KOPT-K1 (cell line): ENCODE data around the gene SLC25A26.

ENCODE experiments used
- H3K27ac ChIP-seq: fragments of 200-600 bp; sonication (generic); 2 replicates; pipeline ENCODE4 v1.5.1; 2016; ENCODE audit warnings: antibody characterized with exemption, mild to moderate bottlenecking, low read depth, low read length; ENCODE audit not compliant: poor library complexity, severe bottlenecking
- H3K36me3 ChIP-seq: fragments of 200-600 bp; sonication (generic); 2 replicates; pipeline ENCODE4 v1.5.1; 2017; ENCODE audit warnings: antibody characterized with exemption, mild to moderate bottlenecking, low read length, moderate library complexity; ENCODE audit not compliant: insufficient read depth
- H3K9me3 ChIP-seq: fragments of 200-600 bp; sonication (generic); 2 replicates; pipeline ENCODE4 v1.5.1; 2017; ENCODE audit warnings: antibody characterized with exemption, low read length, mild to moderate bottlenecking; ENCODE audit not compliant: insufficient read depth, poor library complexity, severe bottlenecking

Gene SLC25A26

DNA sequence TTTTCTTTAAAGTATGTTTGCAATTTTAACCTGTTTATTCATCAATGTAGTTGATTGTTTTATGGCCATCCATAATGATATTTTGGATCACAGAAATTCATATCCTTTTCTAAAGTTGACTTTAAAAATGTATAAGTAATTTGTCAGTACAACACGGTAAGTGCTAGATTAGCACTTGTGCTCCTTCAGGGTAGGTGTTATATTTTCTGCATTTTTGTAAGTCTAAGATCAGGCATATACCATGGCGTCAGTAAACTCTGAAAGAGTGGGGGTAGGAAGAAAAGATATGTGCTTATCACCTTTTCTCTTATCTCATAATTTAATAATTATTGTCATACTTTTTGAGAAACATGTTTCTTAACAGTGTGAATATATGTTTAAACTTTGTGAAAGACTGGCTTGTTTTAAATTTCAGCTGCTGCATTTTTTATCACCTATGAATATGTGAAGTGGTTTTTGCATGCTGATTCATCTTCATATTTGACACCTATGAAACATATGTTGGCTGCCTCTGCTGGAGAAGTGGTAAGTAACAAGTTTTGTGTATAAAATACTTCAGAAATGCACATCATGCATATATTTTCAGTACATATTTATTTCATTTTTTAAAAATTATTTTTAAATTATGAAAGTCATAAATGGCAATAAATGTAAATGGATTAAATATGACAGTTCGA, 22.1 kb downstream of the SLC25A26 start:
- Histone ChIP-seq H3K36me3 (peaks cover 36% of the 10 kb centered on the region; the same call in 1 of the 2 replicates), H3K27ac (no peak overlapping the region), H3K9me3 (peaks cover 21% of the 10 kb centered on the region)

DNA sequence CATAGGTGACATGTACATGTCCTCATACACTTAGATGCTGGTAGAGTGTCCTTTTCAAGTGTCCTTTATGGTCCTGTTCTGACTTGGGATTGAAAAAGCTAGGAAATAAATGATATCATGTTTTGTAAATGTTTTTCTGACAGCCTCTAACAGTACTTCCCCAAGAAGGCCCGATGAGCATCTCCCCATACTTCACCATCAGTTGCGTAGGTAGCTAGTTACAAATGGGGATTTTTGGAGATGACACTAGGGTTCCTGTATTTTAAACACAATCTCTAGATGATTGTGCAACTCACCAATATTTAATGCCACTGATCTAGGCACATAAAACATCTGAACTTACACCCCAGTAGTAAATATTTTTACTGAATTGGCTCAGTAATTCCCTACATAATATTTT, 27.8 kb downstream of the SLC25A26 start:
- H3K36me3 ChIP-seq = peaks cover 26% of the 10 kb centered on the region; the same call in 1 of the 2 replicates
- no peaks in the 10 kb centered on the region for H3K9me3 ChIP-seq
- no peak overlapping the region for H3K27ac ChIP-seq

DNA sequence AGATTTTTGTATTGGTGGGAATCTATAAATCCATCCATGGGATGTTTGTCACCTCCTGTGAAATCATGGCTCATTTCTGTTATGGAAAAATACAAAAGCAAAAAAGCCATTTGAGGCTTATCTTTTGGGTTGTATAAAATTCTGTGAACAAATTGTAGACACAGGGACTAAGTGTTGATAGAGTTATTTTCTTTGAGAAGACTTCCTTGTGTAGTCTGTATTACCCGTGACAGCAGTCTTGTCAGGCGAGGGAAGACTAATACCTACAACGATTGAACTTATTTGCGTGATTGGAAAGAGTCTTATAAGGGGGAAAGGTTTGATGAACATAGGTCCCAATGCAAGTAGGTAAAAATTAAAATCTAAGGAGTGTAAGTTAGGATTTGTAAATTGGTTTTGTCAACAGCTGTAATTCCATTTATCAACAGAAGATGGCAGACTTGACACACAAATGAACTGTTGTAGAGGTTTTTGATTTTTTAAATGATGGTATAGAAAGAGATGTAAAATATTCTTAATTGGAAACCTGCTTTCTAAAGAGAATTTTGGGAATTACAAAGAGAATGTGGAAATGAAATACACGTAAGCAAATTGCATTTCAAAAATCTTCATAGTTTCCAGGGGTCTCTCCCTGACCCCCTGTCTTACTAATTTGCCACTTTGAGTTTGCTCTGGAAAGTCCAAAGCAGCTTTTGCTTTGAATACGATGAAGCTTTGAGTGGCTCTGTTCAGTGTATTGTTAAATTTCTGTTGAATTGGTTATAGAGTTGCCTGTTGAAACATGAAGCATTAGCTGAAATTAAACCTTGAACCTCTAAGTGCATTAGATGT, 33.2 kb downstream of the SLC25A26 start:
- Histone ChIP-seq H3K27ac (no peak overlapping the region), H3K9me3 (no peaks in the 10 kb centered on the region), H3K36me3 (peaks cover 5% of the 10 kb centered on the region; the same call in 1 of the 2 replicates)

DNA sequence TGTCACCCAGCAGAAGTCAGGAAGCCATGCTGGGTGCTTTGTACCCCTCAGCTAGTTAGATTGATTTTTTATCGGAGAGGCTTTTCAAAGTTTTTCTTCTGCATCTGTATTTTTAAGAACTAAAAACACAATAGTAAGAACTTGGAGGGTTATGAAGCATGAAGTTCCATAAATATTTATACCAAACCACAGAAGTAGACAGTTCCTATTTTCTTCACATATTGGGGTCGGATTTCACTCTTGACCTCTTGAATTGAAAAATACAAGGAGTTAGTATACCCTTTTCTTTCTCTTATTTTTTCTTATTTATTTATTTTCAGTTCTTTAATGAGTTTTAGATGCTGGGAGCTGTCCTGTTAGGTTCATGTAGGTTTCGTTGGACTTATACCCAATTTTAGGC, 35.1 kb downstream of the SLC25A26 start:
- H3K9me3 ChIP-seq = no peaks in the 10 kb centered on the region

DNA sequence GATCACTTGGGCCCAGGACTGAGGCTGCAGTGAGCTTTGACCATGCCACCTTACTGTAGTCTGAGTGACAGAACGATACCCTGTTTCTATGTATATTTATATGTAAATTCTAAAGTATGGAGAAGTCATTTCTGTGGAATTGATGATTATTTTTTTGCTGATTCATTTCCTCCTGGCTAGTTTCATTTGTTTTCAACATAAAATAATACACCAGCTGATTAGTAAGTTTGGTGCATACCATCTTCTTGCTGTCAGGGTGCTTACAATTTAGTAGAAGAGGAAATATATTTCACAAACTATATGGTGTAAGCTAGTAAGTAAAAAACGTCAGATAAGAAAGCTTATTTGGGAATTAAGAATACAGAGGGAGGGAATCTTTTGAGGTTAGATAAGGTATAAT, 36.0 kb downstream of the SLC25A26 start:
- no peaks in the 10 kb centered on the region for H3K36me3 ChIP-seq
- no peaks in the 10 kb centered on the region for H3K9me3 ChIP-seq
- H3K27ac ChIP-seq = no peak overlapping the region

More for the DNA sequence above, 35.1 kb downstream of the SLC25A26 start:
- Histone ChIP-seq H3K36me3 (no peaks in the 10 kb centered on the region), H3K27ac (no peak overlapping the region)

DNA sequence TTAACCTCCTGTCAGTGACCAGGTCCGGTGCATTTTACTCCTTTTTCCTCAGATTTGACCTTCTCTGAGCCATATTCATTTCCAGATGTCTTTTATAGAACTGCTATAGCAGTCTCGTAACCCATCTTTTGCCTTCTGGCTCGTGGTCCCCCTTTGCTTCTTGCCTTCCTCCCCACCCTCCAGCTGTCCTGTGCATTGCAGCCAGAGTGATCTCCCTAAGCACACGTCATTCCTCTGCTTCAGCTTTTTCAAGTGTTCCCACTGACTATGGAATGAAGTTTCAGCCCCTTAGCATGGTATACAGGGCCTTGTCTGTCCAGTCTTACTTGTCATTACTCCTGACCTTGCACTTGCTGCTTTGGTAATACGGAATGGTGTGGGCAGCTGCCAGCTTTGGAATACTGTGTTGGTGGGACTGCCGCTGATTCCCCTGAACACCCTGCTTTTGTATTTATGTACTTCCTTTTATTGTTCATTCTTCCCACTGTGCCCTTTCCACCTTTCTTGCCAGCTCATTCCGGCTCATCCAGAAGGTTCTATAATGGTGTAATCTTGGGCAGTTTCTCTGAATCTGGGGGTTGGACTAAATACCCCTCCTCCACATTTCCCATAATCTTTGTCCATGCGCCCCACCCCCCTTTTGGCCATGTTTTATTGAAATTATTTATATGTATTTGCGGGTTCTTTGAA, 38.9 kb downstream of the SLC25A26 start:
- no peaks in the 10 kb centered on the region for H3K9me3 ChIP-seq

DNA sequence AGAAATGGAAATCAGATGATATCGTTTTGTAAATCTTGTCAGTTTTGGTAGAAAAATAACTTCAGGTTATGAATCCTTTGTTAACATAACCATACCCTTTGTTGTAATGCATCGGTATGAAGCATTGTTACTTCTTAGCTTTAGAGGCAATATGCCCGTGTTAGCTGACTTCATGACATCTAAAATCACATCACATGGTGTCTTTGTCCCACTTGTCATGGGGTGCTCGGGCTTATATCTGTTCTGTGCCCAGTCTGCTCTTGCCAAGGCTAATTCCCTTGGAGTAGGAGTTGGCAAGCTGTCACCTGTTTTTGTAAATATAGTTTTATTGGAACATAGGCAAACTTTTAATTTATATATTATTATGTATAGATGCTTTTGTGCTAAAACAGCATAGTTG, 39.6 kb downstream of the SLC25A26 start:
- no peak overlapping the region for H3K27ac ChIP-seq
- H3K9me3 ChIP-seq = no peaks in the 10 kb centered on the region
- peaks cover 4% of the 10 kb centered on the region; the same call in 1 of the 2 replicates for H3K36me3 ChIP-seq

More for the DNA sequence above, 38.9 kb downstream of the SLC25A26 start:
- no peak overlapping the region for H3K27ac ChIP-seq
- peaks cover 4% of the 10 kb centered on the region; the same call in 1 of the 2 replicates for H3K36me3 ChIP-seq

DNA sequence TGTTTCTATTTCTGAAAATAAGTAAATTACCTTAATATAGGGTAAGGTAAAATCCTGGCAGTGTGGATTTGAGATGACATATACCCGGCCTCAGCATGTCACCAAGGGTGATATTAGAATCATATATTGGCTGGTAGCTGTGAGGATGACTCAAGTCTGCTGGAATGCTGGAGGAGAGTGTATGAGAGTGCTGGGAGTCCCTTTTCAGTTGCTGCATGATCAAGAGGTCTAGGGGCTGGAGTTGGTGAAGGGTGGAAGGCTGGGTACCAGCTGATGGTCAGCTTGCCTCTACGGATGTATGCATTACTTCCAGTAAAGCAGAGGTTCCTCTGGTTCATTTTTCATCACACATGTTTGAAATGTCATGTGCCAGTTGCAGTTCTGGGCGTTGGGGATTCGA, 40.6 kb downstream of the SLC25A26 start:
- Histone ChIP-seq H3K27ac (no peak overlapping the region), H3K9me3 (no peaks in the 10 kb centered on the region), H3K36me3 (peaks cover 4% of the 10 kb centered on the region; the same call in 1 of the 2 replicates)

DNA sequence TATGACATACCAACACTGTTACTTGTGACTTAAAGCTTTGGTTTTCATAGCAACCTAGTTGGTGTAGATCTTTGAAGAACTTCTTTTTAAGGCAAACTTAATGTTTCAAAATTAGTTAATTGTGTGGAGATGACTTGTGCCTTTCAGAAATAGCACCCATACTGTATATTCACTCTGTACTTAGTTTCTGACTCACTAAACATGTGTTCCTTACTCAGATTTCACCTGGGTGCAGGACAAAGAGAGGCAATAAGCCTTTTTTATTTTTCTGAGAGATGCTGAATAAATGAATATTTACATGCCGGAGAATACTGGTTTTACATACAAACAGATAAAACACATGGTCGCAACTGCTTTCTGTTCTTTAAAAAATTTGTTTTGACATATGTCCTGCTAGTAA, 44.8 kb downstream of the SLC25A26 start:
- Histone ChIP-seq H3K36me3 (peaks cover 4% of the 10 kb centered on the region; the same call in 1 of the 2 replicates), H3K9me3 (no peaks in the 10 kb centered on the region), H3K27ac (no peak overlapping the region)

DNA sequence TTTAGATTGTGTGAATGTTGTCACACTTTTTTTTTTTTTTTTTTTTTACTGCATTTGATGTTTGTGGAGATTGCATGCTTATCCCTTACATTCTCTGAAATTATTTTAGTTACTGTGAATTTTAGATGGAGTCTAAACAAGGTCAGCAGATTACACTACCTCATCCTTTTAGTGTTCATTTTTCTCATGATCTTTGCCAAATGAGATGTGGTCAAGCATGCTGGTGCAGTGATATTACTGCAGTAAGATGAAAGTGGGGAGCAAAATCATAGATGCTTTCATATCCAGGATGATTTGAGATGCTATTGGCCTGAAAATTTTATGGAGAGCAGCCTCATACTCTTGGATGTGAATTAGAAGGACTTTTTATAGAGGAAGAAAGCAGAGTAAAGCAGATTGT, 45.8 kb downstream of the SLC25A26 start:
- Histone ChIP-seq H3K9me3 (no peaks in the 10 kb centered on the region), H3K36me3 (peaks cover 4% of the 10 kb centered on the region; the same call in 1 of the 2 replicates), H3K27ac (no peak overlapping the region)

DNA sequence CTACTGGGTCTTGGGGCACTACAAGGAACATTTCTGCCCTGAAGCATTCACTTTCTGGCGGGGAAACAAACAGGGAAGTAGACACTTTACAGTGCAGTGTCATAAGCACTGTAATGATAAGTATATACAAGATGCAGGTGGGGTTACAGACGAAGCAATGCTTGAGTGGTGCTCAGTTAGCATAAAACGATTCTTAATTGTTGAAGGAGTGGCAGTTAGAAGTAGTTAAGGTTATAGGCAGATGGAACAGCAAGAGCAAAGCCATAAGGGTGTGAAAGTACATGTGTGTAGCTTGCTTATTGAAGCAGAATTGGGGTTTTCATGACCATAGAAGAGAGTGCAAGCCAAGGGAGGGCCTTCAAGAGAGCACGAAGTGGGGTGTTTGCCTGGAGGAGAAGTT, 46.2 kb downstream of the SLC25A26 start:
- Histone ChIP-seq H3K36me3 (peaks cover 4% of the 10 kb centered on the region; the same call in 1 of the 2 replicates), H3K9me3 (no peaks in the 10 kb centered on the region), H3K27ac (no peak overlapping the region)

DNA sequence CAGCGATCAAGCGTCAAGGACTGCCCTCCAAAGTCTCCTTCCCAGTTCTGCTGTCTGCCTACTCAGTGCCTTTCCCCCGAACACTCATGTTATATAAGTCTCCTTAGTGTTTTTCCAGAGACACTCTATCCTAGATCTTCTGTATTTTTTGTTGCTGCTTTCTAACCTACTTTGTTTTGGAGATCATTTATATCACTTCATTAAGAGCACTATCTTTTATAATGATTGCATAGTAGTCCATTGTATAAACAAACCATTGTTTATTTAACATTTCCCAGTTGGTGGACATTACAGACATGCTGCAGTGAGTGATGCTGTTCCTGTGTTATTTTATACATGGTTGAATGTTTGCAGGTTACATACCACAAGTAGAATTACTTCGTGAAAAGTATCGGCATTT, 47.1 kb downstream of the SLC25A26 start:
- Histone ChIP-seq H3K9me3 (no peaks in the 10 kb centered on the region), H3K27ac (no peak overlapping the region), H3K36me3 (peaks cover 4% of the 10 kb centered on the region; the same call in 1 of the 2 replicates)

DNA sequence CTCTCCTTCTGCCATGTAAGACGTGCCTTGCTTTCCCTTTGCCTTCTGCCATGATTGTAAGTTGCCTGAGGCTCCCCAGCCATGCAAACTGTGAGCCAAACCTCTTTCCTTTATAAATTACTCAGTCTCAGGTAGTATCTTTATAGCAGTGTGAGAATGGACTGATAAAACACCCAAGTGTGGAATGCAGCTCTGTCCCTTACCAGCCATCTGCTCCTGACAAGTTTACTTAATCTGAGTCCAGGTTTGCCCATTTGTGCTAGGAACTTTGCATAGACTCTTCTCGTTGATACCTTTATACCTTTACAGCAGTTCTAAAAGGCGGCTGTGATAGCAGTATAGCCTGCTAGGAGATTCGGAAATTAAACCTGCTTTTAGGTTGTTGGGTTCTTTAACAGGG, 48.1 kb downstream of the SLC25A26 start:
- Histone ChIP-seq H3K9me3 (no peaks in the 10 kb centered on the region), H3K27ac (no peak overlapping the region), H3K36me3 (peaks cover 4% of the 10 kb centered on the region; the same call in 1 of the 2 replicates)

DNA sequence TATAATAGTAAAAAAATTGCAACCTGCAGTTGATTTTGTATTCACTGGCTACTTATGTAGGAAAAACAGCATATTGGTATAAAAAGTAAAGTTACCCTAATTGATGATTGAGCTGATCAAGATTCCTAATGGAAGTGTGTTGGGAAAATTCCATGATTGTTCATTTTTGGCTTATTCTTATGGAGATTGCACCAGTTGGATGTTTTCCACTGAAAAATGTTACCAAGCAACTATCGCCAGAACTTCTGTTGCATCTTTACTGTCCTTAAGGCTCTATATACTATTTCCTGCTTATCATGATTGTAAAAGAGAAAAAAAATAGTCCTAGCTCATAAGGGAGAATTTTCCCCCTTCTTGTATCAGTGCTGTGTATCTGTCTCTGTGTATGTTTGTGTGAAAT, 48.6 kb downstream of the SLC25A26 start:
- Histone ChIP-seq H3K36me3 (peaks cover 2% of the 10 kb centered on the region; the same call in 1 of the 2 replicates), H3K9me3 (no peaks in the 10 kb centered on the region), H3K27ac (no peak overlapping the region)

DNA sequence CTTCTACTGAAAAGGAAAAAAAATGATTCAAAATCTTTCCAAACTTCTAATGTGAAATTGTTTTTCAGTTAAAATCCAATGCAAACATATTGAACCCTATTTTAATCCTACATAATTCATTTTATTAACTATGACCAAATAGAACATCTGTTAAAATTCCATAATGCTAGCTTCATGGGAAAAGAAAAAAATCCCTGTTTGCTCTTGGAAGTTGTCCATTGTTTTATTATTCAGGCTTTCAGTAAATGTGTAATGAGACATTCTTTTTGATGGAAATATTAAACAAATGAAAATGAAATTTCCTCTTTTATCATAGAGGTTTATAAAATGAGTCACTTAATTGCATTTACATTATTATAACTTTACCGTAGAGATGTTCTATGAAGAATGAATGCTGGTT, 49.5 kb downstream of the SLC25A26 start:
- no peak overlapping the region for H3K27ac ChIP-seq

More for the DNA sequence above, 49.5 kb downstream of the SLC25A26 start:
- Histone ChIP-seq H3K9me3 (no peaks in the 10 kb centered on the region), H3K36me3 (no peaks in the 10 kb centered on the region)
